Hepatocyte (in vitro differentiated cells): ENCODE measurements around the gene ASAP2. TPM values are rescaled to one million over a fixed set of nuclear protein-coding genes. Genes with fewer than 3 reads are reported as not detected.

Source experiments
- DNase-seq: peaks from one replicate; pipeline ENCODE4 v3.0.0-alpha.2; 2016; ENCODE audit warnings: low spot score
- H2AFZ ChIP-seq: fragments of 200-600 bp; sonication (generic); 2 replicates; pipeline ENCODE4 v1.6.0; 2016; ENCODE audit warnings: antibody characterized with exemption, mild to moderate bottlenecking
- H3K27ac ChIP-seq: fragments of 200-600 bp; sonication (generic); 2 replicates; pipeline ENCODE4 v1.5.1; 2016; ENCODE audit warnings: mild to moderate bottlenecking
- H3K27me3 ChIP-seq: fragments of 200-600 bp; sonication (generic); 2 replicates; pipeline ENCODE4 v1.6.1; 2016
- H3K36me3 ChIP-seq: fragments of 200-600 bp; sonication (generic); replicated peaks from 2 replicates; pipeline ENCODE4 v1.5.1; 2016; ENCODE audit warnings: low read depth; ENCODE audit not compliant: insufficient read depth
- H3K4me1 ChIP-seq: fragments of 200-600 bp; sonication (generic); 2 replicates; pipeline ENCODE4 v1.5.1; 2016; ENCODE audit warnings: mild to moderate bottlenecking, moderate library complexity; ENCODE audit not compliant: insufficient read depth
- H3K4me2 ChIP-seq: fragments of 200-600 bp; sonication (generic); 2 replicates; pipeline ENCODE4 v1.6.0; 2016
- H3K4me3 ChIP-seq: fragments of 200-600 bp; sonication (generic); 2 replicates; pipeline ENCODE4 v1.5.1; 2016; ENCODE audit warnings: mild to moderate bottlenecking
- H3K79me2 ChIP-seq: fragments of 200-600 bp; sonication (generic); 2 replicates; pipeline ENCODE4 v1.6.0; 2017; ENCODE audit warnings: mild to moderate bottlenecking
- H3K9me2 ChIP-seq: fragments of 200-600 bp; sonication (generic); replicated peaks from 2 replicates; pipeline ENCODE4 v1.6.0; 2017; ENCODE audit warnings: mild to moderate bottlenecking; ENCODE audit not compliant: insufficient read depth
- H3K9me3 ChIP-seq: fragments of 200-600 bp; sonication (generic); 2 replicates; pipeline ENCODE4 v1.5.1; 2016; ENCODE audit warnings: low read depth, mild to moderate bottlenecking
- H4K20me1 ChIP-seq: fragments of 200-600 bp; sonication (generic); 2 replicates; pipeline ENCODE4 v1.6.0; 2016; ENCODE audit warnings: mild to moderate bottlenecking; ENCODE audit not compliant: insufficient read depth, poor library complexity, severe bottlenecking
- CTCF ChIP-seq: fragments of 200-600 bp; sonication (generic); IDR thresholded peaks from 2 replicates; pipeline ENCODE4 v1.5.1; 2016; ENCODE audit warnings: antibody characterized with exemption, mild to moderate bottlenecking; ENCODE audit not compliant: poor library complexity
- EZH2 ChIP-seq: fragments of 200-600 bp; sonication (generic); IDR thresholded peaks from 2 replicates; pipeline ENCODE4 v1.6.1; 2016; ENCODE audit warnings: antibody characterized with exemption, mild to moderate bottlenecking, borderline replicate concordance
- EZH2phosphoT487 ChIP-seq: fragments of 200-600 bp; sonication (generic); IDR thresholded peaks from one replicate; pipeline ENCODE4 v1.6.1; 2018; ENCODE audit warnings: antibody characterized with exemption, mild to moderate bottlenecking, low read depth, moderate library complexity; ENCODE audit not compliant: unreplicated experiment, severe bottlenecking
- WGBS: methylation state at CpG from one replicate; pipeline ENCODE4 v1.1.6; 2016; ENCODE audit warnings: low lambda C conversion rate; ENCODE audit errors: missing lambda C conversion rate; 5-methylcytosine and 5-hydroxymethylcytosine counted together
- polyA plus RNA-seq: library from polyadenylated mRNA; unstranded; fragments of >200 nt; fragmentation: Nextera tagmentation; extraction: Ambion mirVana; gene quantifications from 2 replicates; pipeline ENCODE4 v1.2.1, GENCODE V29; 2016
- total RNA-seq: library from RNA; depleted of rRNA; stranded (reverse); fragments of >200 nt; gene quantifications from 2 replicates; pipeline ENCODE4 v1.2.3, GENCODE V29; 2014

ASAP2 gene
- total and polyA plus RNA-seq, 2 experiments from 2014 or later, result 13.7 to 21.3 TPM

GRCh38 chr2:9406529-9407362 is 200.1 kb downstream of the ASAP2 start:
- no peaks in the 10 kb centered on the region for H3K9me2 ChIP-seq
- WGBS, result 71% methylated on average over 13 of the region's 13 CpGs
- no peak overlapping the region for H3K4me2 ChIP-seq
- H3K9me3 ChIP-seq, result no peaks in the 10 kb centered on the region
- TF ChIP-seq EZH2 (no peak), EZH2phosphoT487 (no peak), CTCF (no peak)
- H3K27ac ChIP-seq, result no peak overlapping the region
- H4K20me1 ChIP-seq, result no peaks in the 10 kb centered on the region
- no peaks in the 10 kb centered on the region for H3K4me1 ChIP-seq
- H2AFZ ChIP-seq, result no peak overlapping the region
- H3K79me2 ChIP-seq, result no peaks in the 10 kb centered on the region
- no peaks in the 10 kb centered on the region for H3K27me3 ChIP-seq
- H3K36me3 ChIP-seq, result no peaks in the 10 kb centered on the region
- H3K4me3 ChIP-seq, result no peak overlapping the region
- no peak for DNase-seq

- no peaks in the 10 kb centered on the region for H3K27me3 ChIP-seq
- H3K27ac ChIP-seq, result no peak overlapping the region
- H3K9me3 ChIP-seq, result no peaks in the 10 kb centered on the region
- no peaks in the 10 kb centered on the region for H3K36me3 ChIP-seq
- TF ChIP-seq EZH2phosphoT487 (no peak), CTCF (no peak), EZH2 (no peak)
- no peak overlapping the region for H2AFZ ChIP-seq
- no peaks in the 10 kb centered on the region for H3K79me2 ChIP-seq
- 76% methylated on average over 8 of the region's 8 CpGs for WGBS
- no peaks in the 10 kb centered on the region for H4K20me1 ChIP-seq
- DNase-seq, result no peak
- H3K9me2 ChIP-seq, result no peaks in the 10 kb centered on the region
- H3K4me1 ChIP-seq, result no peaks in the 10 kb centered on the region
- H3K4me3 ChIP-seq, result no peak overlapping the region
- no peak overlapping the region for H3K4me2 ChIP-seq
These were observed 200.8 kb downstream of the ASAP2 start for GRCh38 chr2:9407363-9407811.

- H3K4me3 ChIP-seq, result no peak overlapping the region
- H3K27ac ChIP-seq, result no peak overlapping the region
- no peaks in the 10 kb centered on the region for H3K9me3 ChIP-seq
- H3K27me3 ChIP-seq, result no peaks in the 10 kb centered on the region
- H3K79me2 ChIP-seq, result no peaks in the 10 kb centered on the region
- TF ChIP-seq EZH2, result no peak
- TF ChIP-seq EZH2phosphoT487, result no peak
- no peak for TF ChIP-seq CTCF
- H3K4me2 ChIP-seq, result no peak overlapping the region
- H2AFZ ChIP-seq, result no peak overlapping the region
- H3K36me3 ChIP-seq, result no peaks in the 10 kb centered on the region
- no peaks in the 10 kb centered on the region for H3K4me1 ChIP-seq
- no peak for DNase-seq
- 91% methylated on average over 9 of the region's 9 CpGs for WGBS
- H3K9me2 ChIP-seq, result no peaks in the 10 kb centered on the region
- H4K20me1 ChIP-seq, result no peaks in the 10 kb centered on the region
These were observed 202.1 kb downstream of the ASAP2 start for GRCh38 chr2:9408641-9409151.
